Germinal center (tissue), 1 donor: ENCODE data around the gene ERICH2.
A peak's percentile ranks its signal among the peaks of the same experiment; 100 is the strongest.

Source experiments
- DNase-seq: peaks from one replicate; pipeline ENCODE4 v3.0.0; 2012; ENCODE audit warnings: mixed read lengths, low spot score

Gene ERICH2

GRCh38 chr2:170817093-170818035 lies 47.2 kb downstream of the ERICH2 start:
- no peak for DNase-seq

- no peak for DNase-seq
Measured at GRCh38 chr2:170818036-170818751, 48.0 kb downstream of the ERICH2 start.

- DNase-seq: no peak
Measured at GRCh38 chr2:170818752-170819470, 48.7 kb downstream of the ERICH2 start.

GRCh38 chr2:170819680-170820664 lies 49.8 kb downstream of the ERICH2 start:
- DNase-seq: peak; percentile 25

GRCh38 chr2:170820757-170821530 lies 50.8 kb downstream of the ERICH2 start:
- peak; percentile 61 for DNase-seq

- no peak for DNase-seq
Measured at GRCh38 chr2:170821531-170822289, 51.5 kb downstream of the ERICH2 start.

GRCh38 chr2:170822290-170823087 lies 52.3 kb downstream of the ERICH2 start:
- DNase-seq: peak; percentile 44

- no peak for DNase-seq
Measured at GRCh38 chr2:170823088-170823897, 53.1 kb downstream of the ERICH2 start.

GRCh38 chr2:170823898-170824215 lies 53.7 kb downstream of the ERICH2 start:
- no peak for DNase-seq

GRCh38 chr2:170824526-170825015 lies 54.4 kb downstream of the ERICH2 start:
- DNase-seq: no peak

- DNase-seq: no peak
Measured at GRCh38 chr2:170827841-170828532, 57.8 kb downstream of the ERICH2 start.

GRCh38 chr2:170828533-170828916 lies 58.3 kb downstream of the ERICH2 start:
- no peak for DNase-seq

- no peak for DNase-seq
Measured at GRCh38 chr2:170829036-170829435, 58.9 kb downstream of the ERICH2 start.

GRCh38 chr2:170830166-170830565 lies 60.0 kb downstream of the ERICH2 start:
- no peak for DNase-seq

GRCh38 chr2:170831115-170831514 lies 60.9 kb downstream of the ERICH2 start:
- no peak for DNase-seq

GRCh38 chr2:170836027-170836426 lies 65.8 kb downstream of the ERICH2 start:
- DNase-seq: no peak

- DNase-seq: no peak
Measured at GRCh38 chr2:170840717-170841210, 70.6 kb downstream of the ERICH2 start.
